SW480 (cell line): ENCODE measurements around the gene HTR3B.
A peak's percentile ranks its signal among the peaks of the same experiment; 100 is the strongest.
"Not testable (repeated sequence)": the region's sequence is repeated elsewhere in the genome, so short reads cannot be mapped to it uniquely, and the experiment has no call there.

ENCODE experiments used
- DNase-seq: peaks from one replicate; pipeline ENCODE4 v3.0.0-alpha.2; 2016; ENCODE audit warnings: low spot score

The HTR3B gene

GRCh38 chr11:113884361-113884836 lies 20.2 kb upstream of the HTR3B start:
- DNase-seq, result no peak

GRCh38 chr11:113885897-113886296 lies 18.7 kb upstream of the HTR3B start:
- DNase-seq, result no peak

- no peak for DNase-seq
Measured at GRCh38 chr11:113888848-113889247, 15.7 kb upstream of the HTR3B start.

- no peak for DNase-seq
Measured at GRCh38 chr11:113894421-113894996, 10.1 kb upstream of the HTR3B start.

- DNase-seq, result no peak
Measured at GRCh38 chr11:113895367-113896155, 9.0 kb upstream of the HTR3B start.

- DNase-seq, result peak; percentile 31
Measured at GRCh38 chr11:113896156-113896879, 8.3 kb upstream of the HTR3B start.

GRCh38 chr11:113901141-113901540 lies 3.5 kb upstream of the HTR3B start:
- no peak for DNase-seq

GRCh38 chr11:113906038-113906437 lies 1.4 kb downstream of the HTR3B start:
- no peak for DNase-seq

GRCh38 chr11:113906516-113906915 lies 1.9 kb downstream of the HTR3B start:
- no peak for DNase-seq

- no peak for DNase-seq
Measured at GRCh38 chr11:113907152-113907551, 2.6 kb downstream of the HTR3B start.

- no peak for DNase-seq
Measured at GRCh38 chr11:113907681-113908080, 3.1 kb downstream of the HTR3B start.

- no peak for DNase-seq
Measured at GRCh38 chr11:113908098-113908497, 3.5 kb downstream of the HTR3B start.

- DNase-seq, result not testable (repeated sequence)
Measured at GRCh38 chr11:113911491-113911890, 6.9 kb downstream of the HTR3B start.

- DNase-seq, result no peak
Measured at GRCh38 chr11:113923572-113923971, 19.0 kb downstream of the HTR3B start.

- peak; percentile 16 for DNase-seq
Measured at GRCh38 chr11:113926273-113927197, 21.9 kb downstream of the HTR3B start.

- DNase-seq, result no peak
Measured at GRCh38 chr11:113928311-113928710, 23.7 kb downstream of the HTR3B start.

GRCh38 chr11:113932788-113933187 lies 28.2 kb downstream of the HTR3B start:
- DNase-seq, result no peak

GRCh38 chr11:113934193-113934592 lies 29.6 kb downstream of the HTR3B start:
- not testable (repeated sequence) for DNase-seq

- no peak for DNase-seq
Measured at GRCh38 chr11:113934761-113935160, 30.2 kb downstream of the HTR3B start.

- DNase-seq, result no peak
Measured at GRCh38 chr11:113935858-113936257, 31.3 kb downstream of the HTR3B start.

- no peak for DNase-seq
Measured at GRCh38 chr11:113937918-113938317, 33.3 kb downstream of the HTR3B start.

- DNase-seq, result no peak
Measured at GRCh38 chr11:113942256-113942655, 37.7 kb downstream of the HTR3B start.
